GM06990 (cell line): Measurements from ENCODE around the gene CCDC177.

ENCODE experiments used
- DNase-seq: peaks from one replicate; pipeline ENCODE4 v3.0.0-alpha.2; 2011; ENCODE audit not compliant: insufficient read length; ENCODE audit errors: extremely low read depth
- H3K27me3 ChIP-seq: replicated peaks from 2 replicates; pipeline ENCODE4 v1.6.0; 2011; ENCODE audit warnings: low read length; ENCODE audit not compliant: control insufficient read depth, insufficient read depth
- H3K36me3 ChIP-seq: 2 replicates; pipeline ENCODE4 v1.5.1; 2011; ENCODE audit warnings: low read length; ENCODE audit not compliant: control insufficient read depth, insufficient read depth
- H3K4me3 ChIP-seq: replicated peaks from 2 replicates; pipeline ENCODE4 v1.5.1; 2011; ENCODE audit warnings: low read depth, mild to moderate bottlenecking, control low read depth, low read length
- TF ChIP-seq, protein P1 (sequence below): IDR thresholded peaks from 2 replicates; pipeline ENCODE4 v1.5.1; 2011; ENCODE audit warnings: low read length, control low read depth, mild to moderate bottlenecking, inconsistent platforms; ENCODE audit not compliant: insufficient read depth, poor library complexity, severe bottlenecking

CCDC177 gene

GRCh38 chr14:69528143-69528542 is 46.5 kb downstream of the CCDC177 start:
- no peak overlapping the region for H3K4me3 ChIP-seq
- DNase-seq = no peak
- peaks cover 2% of the 10 kb centered on the region for H3K27me3 ChIP-seq
- TF ChIP-seq, protein P1, sequence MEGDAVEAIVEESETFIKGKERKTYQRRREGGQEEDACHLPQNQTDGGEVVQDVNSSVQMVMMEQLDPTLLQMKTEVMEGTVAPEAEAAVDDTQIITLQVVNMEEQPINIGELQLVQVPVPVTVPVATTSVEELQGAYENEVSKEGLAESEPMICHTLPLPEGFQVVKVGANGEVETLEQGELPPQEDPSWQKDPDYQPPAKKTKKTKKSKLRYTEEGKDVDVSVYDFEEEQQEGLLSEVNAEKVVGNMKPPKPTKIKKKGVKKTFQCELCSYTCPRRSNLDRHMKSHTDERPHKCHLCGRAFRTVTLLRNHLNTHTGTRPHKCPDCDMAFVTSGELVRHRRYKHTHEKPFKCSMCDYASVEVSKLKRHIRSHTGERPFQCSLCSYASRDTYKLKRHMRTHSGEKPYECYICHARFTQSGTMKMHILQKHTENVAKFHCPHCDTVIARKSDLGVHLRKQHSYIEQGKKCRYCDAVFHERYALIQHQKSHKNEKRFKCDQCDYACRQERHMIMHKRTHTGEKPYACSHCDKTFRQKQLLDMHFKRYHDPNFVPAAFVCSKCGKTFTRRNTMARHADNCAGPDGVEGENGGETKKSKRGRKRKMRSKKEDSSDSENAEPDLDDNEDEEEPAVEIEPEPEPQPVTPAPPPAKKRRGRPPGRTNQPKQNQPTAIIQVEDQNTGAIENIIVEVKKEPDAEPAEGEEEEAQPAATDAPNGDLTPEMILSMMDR = no peak
- no peaks in the 10 kb centered on the region for H3K36me3 ChIP-seq

- H3K4me3 ChIP-seq = no peak overlapping the region
- TF ChIP-seq, protein P1 = no peak
- no peak for DNase-seq
- peaks cover 2% of the 10 kb centered on the region for H3K27me3 ChIP-seq
- no peaks in the 10 kb centered on the region for H3K36me3 ChIP-seq
These were observed 47.0 kb downstream of the CCDC177 start for GRCh38 chr14:69527635-69528034.

DNA sequence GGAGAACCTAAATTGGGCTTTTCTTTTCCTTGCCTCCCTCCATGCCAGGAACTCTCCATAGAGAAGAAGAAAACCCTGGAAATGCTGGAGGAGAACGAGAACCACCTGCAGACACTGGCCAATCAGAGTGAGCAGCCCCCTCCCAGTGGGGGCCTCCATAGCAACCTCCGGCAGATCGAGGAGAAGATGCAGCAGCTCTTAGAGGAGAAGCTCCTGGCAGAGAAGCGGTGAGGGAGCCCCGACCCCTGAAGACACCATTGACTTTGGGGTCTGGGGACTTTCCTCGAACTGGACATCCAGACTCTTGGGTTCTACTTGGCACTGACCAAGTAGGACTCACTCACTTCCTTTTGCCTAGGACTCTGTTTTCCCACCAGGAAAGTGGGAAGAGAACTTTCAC is 48.8 kb downstream of the CCDC177 start:
- TF ChIP-seq, protein P1 = no peak
- Histone ChIP-seq H3K27me3 (peaks cover 2% of the 10 kb centered on the region; the same call in 1 of the 2 replicates), H3K36me3 (no peaks in the 10 kb centered on the region), H3K4me3 (no peak overlapping the region)
- DNase-seq = no peak

DNA sequence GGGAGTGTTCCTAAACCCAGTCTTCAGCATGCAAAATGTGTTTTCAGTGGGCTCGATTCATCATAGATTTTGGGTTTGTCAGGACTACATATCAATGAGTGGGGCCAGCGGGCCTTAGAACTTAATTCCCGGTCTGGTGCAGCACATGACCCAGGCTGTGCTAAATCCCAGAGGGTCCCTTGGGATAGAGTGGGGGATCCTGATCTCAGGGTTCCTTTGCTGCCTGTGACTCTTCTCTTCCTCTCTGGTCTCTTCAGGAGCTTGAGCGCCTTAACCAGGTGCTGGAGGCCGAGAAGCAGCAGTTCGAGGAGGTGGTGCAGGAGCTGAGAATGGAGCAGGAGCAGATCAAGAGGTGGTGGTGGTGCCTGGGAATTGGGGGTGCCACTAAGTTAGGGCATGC is 52.6 kb downstream of the CCDC177 start:
- peaks cover 2% of the 10 kb centered on the region for H3K27me3 ChIP-seq
- no peaks in the 10 kb centered on the region for H3K36me3 ChIP-seq
- TF ChIP-seq, protein P1 = no peak
- no peak for DNase-seq
- H3K4me3 ChIP-seq = no peak overlapping the region
